ENCODE data around the gene NCK1. TPM values are rescaled to one million over a fixed set of nuclear protein-coding genes. Genes with fewer than 3 reads are reported as not detected.

The NCK1 gene
- total and polyA plus RNA-seq, 2 experiments from 2014 or later: 28.4 to 28.7 TPM

DNA sequence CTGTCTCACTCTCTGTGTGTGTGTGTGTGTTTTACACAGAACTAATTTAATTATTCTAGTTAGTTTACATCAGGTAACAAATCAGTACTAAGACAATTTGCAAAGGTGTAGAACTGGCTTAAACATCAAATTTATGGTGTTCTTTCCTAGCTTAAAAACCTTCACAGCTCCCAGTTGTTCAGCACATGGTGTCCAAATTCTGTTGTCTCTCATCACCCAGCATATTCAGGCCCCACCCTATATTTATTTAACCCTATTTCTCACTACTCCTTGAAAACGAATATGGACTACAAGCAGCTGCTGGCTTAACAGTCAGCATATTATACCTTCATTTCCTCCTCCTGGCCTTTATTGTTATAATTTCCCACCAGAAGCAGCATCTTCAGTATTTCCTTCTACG is 96.9 kb downstream of the NCK1 start:
- H3K36me3 ChIP-seq (ENCODE audit: insufficient read depth): no peaks in the 10 kb centered on the region
- Mint-ChIP-seq H3K4me1 (peaks cover 34% of the 10 kb centered on the region), H3K4me3 (no peak overlapping the region), H3K27me3 (ENCODE audit: insufficient read depth, low read depth, poor library complexity) (peaks cover 6% of the 10 kb centered on the region), H3K27ac (no peak overlapping the region), H3K9me3 (peaks cover 2% of the 10 kb centered on the region; the same call in 1 of the 3 replicates), H3K36me3 (ENCODE audit: low read depth) (peaks cover 3% of the 10 kb centered on the region; the same call in 1 of the 3 replicates)
- no peaks in the 10 kb centered on the region for H3K79me2 ChIP-seq (replicated peaks; ENCODE audit: insufficient read depth)
- no peak overlapping the region for H3K4me2 ChIP-seq
- H3K4me1 ChIP-seq (ENCODE audit: insufficient read depth): 0 out of 2 replicates have a peak, but pooled peaks cover 6% of the 10 kb centered on the region
- no peaks in the 10 kb centered on the region for H3K27me3 ChIP-seq (ENCODE audit: insufficient read depth)
- H3K4me3 ChIP-seq: no peak overlapping the region
- no peaks in the 10 kb centered on the region for H3F3A ChIP-seq (replicated peaks; ENCODE audit: low read depth)
- no peaks in the 10 kb centered on the region for H3K9me2 ChIP-seq (ENCODE audit: insufficient read depth)
- H3K27ac ChIP-seq (ENCODE audit: low read depth): no peak overlapping the region
- no peak for TF ChIP-seq CREB1 (CRISPR knock-in tag; IDR thresholded peaks at IDR 0.05; ENCODE audit: low read depth)
- TF ChIP-seq STAT1 (IDR thresholded peaks at IDR 0.05; ENCODE audit: unreplicated experiment): no peak
- TF ChIP-seq ZNF114 (CRISPR knock-in tag; IDR thresholded peaks at IDR 0.05): no peak
- TF ChIP-seq EZH2 (IDR thresholded peaks at IDR 0.05; ENCODE audit: low read depth, unreplicated experiment): no peak
- no peak for TF ChIP-seq NANOG (IDR thresholded peaks at IDR 0.05; ENCODE audit: borderline replicate concordance)
- TF ChIP-seq, protein P1, sequence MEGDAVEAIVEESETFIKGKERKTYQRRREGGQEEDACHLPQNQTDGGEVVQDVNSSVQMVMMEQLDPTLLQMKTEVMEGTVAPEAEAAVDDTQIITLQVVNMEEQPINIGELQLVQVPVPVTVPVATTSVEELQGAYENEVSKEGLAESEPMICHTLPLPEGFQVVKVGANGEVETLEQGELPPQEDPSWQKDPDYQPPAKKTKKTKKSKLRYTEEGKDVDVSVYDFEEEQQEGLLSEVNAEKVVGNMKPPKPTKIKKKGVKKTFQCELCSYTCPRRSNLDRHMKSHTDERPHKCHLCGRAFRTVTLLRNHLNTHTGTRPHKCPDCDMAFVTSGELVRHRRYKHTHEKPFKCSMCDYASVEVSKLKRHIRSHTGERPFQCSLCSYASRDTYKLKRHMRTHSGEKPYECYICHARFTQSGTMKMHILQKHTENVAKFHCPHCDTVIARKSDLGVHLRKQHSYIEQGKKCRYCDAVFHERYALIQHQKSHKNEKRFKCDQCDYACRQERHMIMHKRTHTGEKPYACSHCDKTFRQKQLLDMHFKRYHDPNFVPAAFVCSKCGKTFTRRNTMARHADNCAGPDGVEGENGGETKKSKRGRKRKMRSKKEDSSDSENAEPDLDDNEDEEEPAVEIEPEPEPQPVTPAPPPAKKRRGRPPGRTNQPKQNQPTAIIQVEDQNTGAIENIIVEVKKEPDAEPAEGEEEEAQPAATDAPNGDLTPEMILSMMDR (conservative IDR thresholded peaks at IDR 0.05; ENCODE audit: low read depth in 2 of 2): no peak
- TF ChIP-seq, protein P2, sequence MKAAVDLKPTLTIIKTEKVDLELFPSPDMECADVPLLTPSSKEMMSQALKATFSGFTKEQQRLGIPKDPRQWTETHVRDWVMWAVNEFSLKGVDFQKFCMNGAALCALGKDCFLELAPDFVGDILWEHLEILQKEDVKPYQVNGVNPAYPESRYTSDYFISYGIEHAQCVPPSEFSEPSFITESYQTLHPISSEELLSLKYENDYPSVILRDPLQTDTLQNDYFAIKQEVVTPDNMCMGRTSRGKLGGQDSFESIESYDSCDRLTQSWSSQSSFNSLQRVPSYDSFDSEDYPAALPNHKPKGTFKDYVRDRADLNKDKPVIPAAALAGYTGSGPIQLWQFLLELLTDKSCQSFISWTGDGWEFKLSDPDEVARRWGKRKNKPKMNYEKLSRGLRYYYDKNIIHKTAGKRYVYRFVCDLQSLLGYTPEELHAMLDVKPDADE (IDR thresholded peaks at IDR 0.05): no peak
- TF ChIP-seq, protein P3, sequence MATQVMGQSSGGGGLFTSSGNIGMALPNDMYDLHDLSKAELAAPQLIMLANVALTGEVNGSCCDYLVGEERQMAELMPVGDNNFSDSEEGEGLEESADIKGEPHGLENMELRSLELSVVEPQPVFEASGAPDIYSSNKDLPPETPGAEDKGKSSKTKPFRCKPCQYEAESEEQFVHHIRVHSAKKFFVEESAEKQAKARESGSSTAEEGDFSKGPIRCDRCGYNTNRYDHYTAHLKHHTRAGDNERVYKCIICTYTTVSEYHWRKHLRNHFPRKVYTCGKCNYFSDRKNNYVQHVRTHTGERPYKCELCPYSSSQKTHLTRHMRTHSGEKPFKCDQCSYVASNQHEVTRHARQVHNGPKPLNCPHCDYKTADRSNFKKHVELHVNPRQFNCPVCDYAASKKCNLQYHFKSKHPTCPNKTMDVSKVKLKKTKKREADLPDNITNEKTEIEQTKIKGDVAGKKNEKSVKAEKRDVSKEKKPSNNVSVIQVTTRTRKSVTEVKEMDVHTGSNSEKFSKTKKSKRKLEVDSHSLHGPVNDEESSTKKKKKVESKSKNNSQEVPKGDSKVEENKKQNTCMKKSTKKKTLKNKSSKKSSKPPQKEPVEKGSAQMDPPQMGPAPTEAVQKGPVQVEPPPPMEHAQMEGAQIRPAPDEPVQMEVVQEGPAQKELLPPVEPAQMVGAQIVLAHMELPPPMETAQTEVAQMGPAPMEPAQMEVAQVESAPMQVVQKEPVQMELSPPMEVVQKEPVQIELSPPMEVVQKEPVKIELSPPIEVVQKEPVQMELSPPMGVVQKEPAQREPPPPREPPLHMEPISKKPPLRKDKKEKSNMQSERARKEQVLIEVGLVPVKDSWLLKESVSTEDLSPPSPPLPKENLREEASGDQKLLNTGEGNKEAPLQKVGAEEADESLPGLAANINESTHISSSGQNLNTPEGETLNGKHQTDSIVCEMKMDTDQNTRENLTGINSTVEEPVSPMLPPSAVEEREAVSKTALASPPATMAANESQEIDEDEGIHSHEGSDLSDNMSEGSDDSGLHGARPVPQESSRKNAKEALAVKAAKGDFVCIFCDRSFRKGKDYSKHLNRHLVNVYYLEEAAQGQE (IDR thresholded peaks at IDR 0.05; ENCODE audit: unreplicated experiment): no peak
- no peak for TF ChIP-seq JUNB (IDR thresholded peaks at IDR 0.05; ENCODE audit: unreplicated experiment)
- no peak for TF ChIP-seq EZH2phosphoT487 (IDR thresholded peaks at IDR 0.05; ENCODE audit: unreplicated experiment)
- TF ChIP-seq ZNF331 (CRISPR knock-in tag; IDR thresholded peaks at IDR 0.05; ENCODE audit: low read depth): no peak
- no peak for TF ChIP-seq POLR2AphosphoS5 (IDR thresholded peaks at IDR 0.05; ENCODE audit: low read depth)
- TF ChIP-seq, protein P4, sequence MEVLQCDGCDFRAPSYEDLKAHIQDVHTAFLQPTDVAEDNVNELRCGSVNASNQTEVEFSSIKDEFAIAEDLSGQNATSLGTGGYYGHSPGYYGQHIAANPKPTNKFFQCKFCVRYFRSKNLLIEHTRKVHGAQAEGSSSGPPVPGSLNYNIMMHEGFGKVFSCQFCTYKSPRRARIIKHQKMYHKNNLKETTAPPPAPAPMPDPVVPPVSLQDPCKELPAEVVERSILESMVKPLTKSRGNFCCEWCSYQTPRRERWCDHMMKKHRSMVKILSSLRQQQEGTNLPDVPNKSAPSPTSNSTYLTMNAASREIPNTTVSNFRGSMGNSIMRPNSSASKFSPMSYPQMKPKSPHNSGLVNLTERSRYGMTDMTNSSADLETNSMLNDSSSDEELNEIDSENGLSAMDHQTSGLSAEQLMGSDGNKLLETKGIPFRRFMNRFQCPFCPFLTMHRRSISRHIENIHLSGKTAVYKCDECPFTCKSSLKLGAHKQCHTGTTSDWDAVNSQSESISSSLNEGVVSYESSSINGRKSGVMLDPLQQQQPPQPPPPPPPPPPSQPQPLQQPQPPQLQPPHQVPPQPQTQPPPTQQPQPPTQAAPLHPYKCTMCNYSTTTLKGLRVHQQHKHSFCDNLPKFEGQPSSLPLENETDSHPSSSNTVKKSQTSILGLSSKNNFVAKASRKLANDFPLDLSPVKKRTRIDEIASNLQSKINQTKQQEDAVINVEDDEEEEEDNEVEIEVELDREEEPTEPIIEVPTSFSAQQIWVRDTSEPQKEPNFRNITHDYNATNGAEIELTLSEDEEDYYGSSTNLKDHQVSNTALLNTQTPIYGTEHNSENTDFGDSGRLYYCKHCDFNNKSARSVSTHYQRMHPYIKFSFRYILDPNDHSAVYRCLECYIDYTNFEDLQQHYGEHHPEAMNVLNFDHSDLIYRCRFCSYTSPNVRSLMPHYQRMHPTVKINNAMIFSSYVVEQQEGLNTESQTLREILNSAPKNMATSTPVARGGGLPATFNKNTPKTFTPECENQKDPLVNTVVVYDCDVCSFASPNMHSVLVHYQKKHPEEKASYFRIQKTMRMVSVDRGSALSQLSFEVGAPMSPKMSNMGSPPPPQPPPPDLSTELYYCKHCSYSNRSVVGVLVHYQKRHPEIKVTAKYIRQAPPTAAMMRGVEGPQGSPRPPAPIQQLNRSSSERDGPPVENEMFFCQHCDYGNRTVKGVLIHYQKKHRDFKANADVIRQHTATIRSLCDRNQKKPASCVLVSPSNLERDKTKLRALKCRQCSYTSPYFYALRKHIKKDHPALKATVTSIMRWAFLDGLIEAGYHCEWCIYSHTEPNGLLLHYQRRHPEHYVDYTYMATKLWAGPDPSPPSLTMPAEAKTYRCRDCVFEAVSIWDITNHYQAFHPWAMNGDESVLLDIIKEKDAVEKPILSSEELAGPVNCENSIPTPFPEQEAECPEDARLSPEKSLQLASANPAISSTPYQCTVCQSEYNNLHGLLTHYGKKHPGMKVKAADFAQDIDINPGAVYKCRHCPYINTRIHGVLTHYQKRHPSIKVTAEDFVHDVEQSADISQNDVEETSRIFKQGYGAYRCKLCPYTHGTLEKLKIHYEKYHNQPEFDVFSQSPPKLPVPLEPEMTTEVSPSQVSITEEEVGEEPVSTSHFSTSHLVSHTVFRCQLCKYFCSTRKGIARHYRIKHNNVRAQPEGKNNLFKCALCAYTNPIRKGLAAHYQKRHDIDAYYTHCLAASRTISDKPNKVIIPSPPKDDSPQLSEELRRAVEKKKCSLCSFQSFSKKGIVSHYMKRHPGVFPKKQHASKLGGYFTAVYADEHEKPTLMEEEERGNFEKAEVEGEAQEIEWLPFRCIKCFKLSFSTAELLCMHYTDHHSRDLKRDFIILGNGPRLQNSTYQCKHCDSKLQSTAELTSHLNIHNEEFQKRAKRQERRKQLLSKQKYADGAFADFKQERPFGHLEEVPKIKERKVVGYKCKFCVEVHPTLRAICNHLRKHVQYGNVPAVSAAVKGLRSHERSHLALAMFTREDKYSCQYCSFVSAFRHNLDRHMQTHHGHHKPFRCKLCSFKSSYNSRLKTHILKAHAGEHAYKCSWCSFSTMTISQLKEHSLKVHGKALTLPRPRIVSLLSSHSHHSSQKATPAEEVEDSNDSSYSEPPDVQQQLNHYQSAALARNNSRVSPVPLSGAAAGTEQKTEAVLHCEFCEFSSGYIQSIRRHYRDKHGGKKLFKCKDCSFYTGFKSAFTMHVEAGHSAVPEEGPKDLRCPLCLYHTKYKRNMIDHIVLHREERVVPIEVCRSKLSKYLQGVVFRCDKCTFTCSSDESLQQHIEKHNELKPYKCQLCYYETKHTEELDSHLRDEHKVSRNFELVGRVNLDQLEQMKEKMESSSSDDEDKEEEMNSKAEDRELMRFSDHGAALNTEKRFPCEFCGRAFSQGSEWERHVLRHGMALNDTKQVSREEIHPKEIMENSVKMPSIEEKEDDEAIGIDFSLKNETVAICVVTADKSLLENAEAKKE (CRISPR knock-in tag; IDR thresholded peaks at IDR 0.05): no peak
- H2AFZ ChIP-seq: no peak overlapping the region
- H4K20me1 ChIP-seq (replicated peaks; ENCODE audit: insufficient read depth): no peaks in the 10 kb centered on the region
- ATAC-seq (no peak), DNase-seq (ENCODE audit: low spot score) (no peak)
